Inflammatory macrophage treated with lipopolysaccharide for 1 hour (primary cell): ENCODE measurements around the gene EMILIN3.

Experiments used
- DNase-seq, 2 donors: peaks; one replicate each; pipeline ENCODE4 v3.0.0-alpha.2; 2020 to 2022

Gene EMILIN3

DNA sequence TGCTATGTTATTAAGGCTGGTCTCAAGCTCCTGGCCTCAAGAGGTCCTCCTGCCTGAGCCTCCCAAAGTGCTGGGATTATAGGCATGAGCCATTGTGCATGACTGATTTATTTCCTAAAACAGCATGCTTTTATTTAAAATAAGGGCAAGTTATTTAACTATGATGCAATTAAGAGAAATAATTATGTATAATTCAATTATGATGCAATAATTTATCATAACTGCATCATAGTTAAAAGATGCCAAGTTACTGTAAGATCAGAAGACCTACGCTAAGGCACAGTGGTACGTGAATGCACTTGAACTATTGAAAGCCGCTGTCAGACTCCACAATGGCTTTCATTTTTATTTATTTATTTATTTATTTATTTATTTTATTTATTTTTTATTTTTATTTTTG, 24.3 kb upstream of the EMILIN3 start:
- DNase-seq: no peak

DNA sequence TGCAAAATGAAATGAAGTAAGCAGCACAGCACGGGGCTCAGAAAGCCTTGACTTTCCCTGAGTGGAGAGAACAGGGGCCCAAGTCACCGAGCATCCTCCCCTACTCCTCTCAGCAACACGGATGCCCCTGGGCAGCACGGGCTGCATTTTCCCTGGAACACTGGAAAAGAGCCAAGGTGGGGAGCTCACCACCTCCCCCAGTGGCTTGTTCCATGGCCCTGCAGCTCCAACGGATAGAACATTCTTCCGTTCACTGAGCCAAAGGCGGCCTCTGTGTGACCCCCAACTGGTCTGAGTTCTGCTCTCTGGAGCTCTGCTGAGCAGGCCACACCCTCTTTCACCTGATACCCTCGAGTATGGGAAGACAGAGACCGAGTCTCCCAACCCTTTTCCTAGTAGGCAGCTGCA, 20.8 kb upstream of the EMILIN3 start:
- no peak for DNase-seq

DNA sequence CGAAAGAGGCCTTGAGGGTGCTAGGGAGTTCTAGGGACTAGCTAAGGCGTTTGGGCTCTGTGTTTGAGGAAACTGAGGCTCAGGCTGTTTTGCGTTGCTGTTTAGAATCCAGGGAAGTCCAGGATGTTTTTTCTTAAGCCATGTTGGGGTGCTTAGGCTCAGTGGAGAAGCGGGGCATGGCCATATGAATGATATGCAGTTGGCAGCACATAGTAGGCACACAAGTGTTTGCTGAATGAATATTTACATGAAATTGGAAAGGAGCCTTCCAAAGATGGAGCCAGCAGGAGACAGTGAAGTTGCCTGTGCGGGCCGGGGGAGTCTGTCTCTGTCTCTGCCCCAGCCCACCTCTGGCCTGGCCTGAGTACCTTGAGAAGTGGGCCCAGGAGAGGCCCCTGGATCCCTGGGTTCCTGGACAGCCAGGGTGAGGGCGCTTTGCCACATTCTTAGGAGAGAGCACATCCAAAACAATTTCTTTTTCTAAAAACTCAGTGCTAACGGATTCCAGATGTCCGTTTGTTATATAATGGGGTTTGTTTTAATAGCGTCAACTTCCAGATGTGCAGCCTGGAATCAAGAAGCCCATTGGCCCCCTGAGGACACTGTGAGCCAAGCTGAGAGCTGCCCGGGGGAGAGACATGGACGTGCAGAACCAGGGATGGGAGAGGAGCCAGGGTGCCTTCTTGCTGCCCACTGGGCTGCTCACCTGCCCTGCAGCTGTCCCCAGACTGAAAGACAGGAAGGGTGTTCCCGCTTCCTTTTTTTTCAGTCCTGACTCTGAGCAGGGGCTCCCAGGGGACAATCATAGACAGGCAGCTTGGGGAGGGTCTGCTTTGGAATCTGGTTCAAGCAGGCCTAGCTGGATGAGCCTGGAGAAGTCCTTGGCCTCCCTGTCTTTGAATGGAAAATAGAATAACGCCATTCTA, 20.1 kb upstream of the EMILIN3 start:
- DNase-seq: no peak

DNA sequence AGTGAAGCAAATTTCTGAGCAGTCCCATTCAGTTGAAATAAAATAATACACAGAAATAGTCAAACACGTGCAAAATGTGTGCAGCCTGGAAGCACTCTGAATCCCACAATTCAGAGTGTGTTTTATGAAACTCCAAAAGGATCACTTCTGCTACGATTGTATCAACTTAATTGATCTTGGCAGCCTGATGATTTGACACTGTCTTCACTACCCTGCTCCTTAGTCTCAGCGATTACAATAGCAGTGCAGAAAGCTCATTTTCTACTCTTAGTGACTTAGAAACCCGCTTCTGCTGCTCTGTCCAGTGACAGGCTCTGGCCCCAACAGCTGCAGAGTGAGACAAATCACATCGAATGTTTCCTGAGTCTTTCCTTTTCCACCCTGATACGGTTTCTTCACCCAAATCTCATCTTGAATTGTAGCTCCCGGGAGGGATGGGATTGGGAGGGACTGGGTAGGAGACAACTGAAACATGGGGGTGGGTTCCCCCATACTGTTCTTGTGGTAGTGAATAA, 16.2 kb upstream of the EMILIN3 start:
- no peak for DNase-seq

DNA sequence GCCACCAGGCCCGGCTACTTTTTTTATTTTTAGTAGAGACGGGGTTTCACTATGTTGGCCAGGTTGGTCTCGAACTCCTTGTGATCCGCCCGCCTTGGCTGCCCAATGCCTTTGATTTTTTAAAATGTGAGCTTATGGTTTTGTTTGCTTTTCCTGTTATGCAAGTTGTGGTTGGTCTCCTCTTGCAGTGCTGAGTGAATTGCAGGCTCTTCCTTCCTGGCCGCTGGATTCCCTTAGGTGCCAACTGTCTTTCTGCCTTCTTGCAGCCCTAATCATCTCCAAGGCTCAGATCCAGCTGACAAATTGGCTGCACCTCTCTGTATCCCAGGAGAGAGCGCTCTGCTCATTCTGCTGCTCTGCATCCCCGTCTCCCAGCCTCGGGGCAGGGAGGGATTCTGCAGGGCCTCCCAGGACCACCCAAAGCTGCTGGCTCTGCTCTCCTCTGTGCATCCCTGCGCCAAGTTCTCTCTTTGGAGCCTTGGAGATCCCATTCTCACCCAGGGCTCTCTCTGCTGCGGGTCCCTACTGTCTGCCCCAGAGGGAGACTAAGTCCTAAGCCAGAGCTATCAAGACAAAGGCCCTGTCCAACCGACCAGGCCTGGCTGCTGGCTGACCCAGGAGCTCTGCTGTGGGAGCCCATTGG, 14.1 kb upstream of the EMILIN3 start:
- DNase-seq: no peak

DNA sequence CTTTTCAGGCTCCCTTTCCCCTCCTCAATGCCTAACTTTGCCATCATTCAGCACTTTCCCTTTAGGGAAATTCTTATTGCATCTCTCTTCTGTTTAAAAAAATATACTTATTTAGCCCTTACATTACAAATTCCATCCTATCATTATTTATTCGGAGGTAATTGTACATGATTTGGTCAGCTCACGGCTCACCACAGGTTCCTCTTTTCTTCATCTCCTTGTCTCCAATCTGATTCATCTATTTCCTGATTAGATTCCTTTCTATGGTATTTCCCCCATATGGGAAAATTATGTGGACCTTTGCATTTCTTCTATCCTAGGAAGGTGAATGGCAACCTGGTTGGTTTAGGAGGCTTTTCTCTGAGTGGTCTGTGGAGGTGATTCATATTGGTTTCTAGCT, 12.9 kb upstream of the EMILIN3 start:
- no peak for DNase-seq

DNA sequence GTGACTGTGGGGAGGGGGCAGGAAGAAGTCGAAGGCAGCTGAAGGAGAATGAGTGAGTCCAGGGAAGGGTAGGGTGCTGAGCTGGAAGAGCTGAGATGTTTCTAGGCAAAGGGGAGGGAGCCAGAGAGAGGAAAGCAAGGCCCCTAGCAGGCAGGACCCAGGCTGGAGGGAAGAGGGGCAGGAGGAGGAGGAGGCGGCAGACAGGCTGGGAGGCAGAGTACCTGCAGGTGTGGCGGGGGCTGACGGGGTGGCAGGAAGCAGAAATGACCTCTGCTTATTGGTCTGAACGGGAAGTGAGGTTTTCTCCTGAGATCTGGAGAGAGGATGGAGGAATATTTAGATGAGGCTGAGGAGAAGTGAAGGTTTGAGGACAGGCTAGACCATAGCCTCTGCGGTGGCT, 10.7 kb upstream of the EMILIN3 start:
- no peak for DNase-seq

DNA sequence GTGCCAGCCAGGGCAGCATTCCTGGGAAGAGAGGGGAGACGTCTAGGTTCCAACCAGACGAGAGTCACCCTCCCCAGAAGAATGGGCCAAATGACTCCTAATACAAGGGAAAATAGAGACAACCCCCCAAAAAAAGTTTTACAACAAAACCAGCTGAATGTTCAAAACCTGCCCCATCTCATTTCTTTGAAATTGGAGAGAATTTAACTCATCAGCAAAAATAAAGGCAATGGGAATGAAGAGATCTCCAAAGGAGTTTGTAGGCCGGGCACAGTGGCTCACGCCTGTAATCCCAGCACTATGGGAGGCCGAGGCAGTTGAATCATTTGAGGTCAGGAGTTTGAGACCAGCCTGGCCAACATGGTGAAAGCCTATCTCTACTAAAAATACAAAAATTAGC, 9.7 kb upstream of the EMILIN3 start:
- DNase-seq: no peak

DNA sequence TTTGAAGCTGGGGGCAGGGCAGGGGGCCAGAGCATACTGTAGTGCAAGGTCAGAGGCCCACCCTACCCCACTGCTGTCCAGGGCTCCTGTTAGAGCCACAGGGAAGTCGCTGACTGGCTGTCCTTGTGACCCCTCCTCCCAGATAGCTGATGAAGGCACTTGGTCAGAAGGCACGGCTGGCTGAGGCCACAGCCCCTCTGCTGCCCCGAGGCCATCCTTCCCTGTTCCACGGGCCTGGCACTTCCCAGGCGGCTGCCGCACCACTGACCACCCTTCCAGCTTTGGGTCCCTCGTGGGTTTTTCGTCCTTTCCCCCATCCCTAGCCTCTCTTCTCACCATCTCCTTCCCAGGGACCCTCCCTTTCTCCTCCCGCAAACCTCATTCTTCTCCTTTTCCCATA, 9.2 kb upstream of the EMILIN3 start:
- DNase-seq: no peak

DNA sequence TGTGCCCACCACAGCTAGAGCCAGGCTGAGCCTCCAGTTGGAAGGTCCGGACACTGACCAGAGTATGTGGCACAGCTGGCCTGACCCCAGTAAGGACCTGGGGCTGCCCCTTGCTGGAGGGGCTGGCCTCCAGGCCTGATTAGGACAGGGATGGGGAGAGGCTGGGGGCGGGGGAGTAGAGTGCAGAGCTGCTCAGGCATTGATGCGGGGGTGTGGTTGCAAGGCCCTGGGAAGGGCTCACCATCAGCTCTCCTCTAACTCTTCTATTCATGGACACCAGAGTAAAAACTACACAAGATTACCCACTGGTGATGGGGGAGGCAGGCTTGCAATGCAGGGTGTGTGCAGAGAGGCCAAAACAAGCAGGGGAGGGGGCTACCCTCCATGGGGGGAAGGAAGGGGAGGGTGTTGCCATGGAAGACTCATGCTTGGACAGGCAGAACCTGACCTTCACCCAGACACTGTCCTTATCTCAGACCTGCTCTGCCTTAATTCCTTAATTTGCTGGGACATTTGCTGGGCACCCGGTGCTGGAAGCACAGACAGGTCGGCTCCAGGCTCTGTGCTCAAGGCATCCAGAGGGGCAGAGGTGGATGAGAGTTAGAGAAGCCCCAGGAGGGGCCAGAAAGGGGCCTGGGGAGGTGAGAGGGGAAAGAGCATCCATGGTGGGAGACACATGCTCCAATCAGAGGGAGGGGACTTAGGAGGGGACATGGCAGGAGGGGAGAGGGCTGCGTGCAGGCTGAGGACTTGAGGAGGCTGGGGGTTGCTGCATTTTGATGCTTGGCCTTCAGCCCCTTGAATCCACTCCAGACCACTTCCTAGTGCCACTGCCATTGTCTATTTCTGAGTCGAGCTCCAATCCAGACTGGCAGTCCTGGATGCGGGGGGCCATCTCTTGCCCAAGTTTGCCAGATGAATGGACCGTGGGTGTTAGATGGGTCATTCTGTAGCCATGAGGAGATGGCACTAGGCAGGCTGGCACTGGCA, 7.6 kb upstream of the EMILIN3 start:
- no peak for DNase-seq

DNA sequence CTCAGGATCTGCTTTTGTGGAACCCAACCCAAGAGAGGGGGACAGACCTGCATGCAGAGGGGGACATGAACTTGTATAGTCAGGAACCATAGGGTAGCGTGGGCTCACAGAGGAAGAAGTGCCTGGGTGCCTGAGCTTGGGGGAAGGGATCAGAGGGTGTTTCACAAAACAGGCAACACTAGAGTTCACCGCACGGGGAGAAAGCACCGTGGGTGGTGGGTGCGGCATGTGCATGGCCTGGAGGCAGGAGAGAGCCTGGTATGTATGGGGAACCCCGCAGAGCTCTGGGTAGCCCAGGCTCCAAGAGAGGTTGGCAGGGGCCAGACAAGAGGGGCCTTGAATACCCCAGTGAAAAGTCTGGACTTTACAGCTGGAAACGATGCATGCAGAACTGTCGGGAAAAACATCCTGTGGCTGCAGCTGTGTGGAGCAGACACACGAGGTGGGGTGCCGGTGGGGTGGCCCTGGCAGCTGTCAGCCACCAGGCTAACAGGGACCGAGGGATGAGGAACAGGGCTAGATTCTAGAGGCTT, 6.7 kb upstream of the EMILIN3 start:
- peak; percentile 25 to 55 for DNase-seq

DNA sequence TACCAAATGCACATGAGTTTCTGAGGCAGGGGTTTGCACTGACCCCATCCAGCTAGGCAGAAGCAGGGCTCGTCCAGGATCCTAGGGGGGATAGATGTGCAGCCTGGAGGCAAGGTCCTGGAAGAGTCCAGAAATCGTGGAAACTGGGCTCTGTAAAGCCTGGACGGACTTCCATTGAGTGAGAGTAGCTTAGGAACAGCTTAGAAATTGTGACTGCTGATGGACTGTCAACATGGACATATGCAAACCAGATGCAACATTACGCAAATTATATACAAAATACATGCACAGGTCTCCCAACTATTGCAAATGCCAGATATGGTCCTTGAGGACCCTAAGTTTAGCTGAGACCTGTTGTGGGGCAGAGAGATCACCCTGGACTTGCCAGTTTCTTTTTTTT, 4.8 kb upstream of the EMILIN3 start:
- no peak for DNase-seq

DNA sequence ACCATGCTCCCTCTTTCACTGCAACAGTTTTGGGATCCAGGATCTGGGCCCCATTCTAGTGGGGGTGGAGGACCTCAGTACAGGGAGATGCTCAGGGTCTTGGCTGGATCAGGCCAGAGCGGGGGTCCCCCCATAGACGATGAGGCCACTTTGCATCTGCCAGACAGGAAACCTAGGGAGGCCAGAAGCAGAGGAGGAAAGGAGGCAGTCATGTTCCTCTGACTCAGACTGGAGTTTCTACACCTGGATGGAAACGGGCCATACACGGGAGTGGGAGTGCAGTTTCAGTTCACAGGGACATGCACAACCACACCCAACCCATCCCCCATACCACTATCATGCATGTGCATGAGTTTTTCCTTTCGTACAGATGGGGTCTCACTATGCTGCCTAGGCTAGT, 3.6 kb upstream of the EMILIN3 start:
- DNase-seq: no peak

DNA sequence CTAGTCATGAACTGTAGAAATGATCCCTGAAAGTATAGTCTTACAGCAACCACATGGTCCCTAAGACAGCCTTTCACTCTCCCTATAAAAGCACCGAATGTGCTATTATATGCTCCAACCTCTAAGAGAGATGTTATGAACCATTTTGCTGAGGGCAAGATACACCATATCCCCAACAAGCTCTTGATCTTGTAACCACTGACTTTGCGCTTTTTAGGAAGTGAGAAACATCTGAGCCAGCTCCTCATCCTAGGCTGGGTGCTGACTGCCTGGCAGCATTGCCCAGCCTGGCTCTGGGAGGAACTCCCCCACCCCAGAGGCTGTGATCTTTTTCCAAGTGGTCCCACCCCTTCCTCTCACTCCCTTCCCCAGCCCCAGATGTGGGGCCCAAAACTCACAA, 3.1 kb upstream of the EMILIN3 start:
- no peak for DNase-seq

DNA sequence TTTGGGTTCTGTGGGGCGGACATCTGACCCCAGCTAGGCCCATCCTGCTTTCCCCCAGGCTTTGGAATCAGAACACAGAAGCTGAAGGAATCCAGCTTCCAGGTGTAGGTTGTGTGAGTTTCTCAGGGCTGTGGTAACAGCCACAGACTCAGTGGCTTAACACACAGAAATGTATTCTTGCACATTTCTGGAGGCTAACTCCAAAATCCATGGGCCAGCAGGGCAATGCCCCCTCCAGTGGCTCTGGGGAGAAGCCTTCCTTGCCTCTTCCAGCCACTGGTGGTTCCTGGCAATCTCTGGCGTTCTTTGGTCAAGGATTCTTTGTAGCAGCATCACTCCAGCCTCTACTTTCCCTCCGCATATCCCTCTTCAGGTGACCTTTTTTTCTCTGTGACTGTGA, 1.3 kb upstream of the EMILIN3 start:
- DNase-seq: no peak

DNA sequence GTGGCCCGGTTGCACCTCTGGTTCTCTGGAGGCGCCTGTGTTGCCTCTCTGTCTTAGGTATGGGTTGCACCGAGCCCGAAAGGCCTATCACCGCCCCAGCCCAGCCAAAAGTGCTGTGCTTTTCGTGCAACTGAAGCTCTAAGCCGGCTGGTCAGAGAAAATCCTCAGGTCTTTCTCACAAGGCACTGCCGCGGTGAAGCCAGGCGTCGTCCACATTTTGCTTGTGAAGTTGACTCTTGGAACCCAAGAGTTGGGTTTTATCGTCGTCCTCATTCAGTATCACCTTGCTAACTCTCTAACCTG, 726 bp upstream of the EMILIN3 start:
- no peak for DNase-seq

DNA sequence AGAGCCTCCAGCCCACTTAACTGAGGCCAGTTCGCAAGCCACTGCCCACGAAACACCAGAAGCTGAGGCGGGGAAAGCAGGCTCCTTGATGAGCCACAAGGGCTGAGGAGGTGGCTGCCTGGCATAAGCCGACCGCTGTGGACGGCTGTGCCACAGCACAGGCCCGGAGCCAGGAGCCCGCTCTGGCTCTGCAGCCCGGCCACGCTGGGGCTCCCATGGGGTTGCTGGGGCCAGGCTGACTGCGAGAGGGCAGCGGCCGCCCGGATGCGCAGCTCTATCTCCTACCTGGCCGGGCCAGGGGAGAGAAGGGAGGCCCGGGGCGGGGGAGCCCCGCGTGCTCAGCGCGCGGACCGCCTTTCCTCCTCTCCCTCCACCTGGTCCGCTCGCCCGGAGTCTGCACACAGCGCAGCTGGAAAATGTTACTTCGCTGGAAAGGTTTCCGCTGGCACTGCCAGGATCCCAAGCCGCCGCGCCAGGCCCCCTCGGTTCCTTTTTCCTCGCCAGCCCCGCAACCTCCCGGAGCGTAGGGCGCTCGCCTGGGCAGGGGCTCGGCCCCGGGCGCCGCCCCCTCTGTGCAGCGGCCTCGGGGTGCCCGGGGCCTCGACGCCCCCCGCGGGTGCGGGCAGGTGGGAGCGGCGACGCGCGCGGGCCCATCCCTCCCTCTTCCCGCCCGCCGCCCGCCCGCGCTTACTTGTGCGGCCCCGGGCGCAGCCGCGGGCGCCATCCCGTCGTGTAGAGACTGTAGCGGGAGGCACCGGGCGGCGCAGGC, 657 bp downstream of the EMILIN3 start:
- DNase-seq: no peak

DNA sequence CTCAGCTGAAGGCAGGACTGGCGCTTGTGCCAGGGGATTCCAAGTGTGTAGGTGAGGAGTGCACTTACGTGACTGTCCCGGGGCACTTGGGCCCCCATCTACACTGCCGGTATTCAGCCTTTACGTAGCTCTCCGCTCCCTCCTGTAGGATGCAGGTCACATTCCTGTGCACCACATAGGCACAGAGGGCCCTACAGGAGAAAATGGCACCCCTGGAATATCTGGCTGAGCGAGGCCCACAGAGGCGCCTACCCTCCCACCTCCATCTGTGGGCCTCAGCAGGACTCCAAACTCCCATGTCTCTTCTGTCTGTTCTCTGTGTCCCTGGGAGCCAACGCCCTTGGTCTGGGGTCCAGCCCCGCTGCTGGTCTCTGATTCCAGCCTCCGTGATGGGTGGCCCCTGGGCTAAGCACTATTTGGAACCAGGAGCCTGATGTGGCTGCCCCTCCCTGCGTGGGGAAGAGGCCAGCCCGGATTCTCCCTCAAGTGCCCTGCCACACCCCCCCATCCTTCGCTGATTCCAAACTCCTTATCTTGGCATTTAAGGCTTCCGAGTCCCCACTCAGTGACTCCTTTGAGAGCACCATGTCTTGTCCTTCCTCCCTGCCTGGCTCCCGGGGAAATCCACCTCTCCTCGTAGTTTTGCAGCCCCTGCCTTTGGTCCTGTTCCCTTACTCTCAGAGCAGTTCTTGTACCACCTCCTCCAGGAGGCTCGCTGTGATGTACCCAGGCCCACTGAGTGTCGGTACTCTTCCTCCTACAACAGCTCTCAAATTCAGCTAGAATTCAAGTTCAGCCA, 1.5 kb downstream of the EMILIN3 start:
- DNase-seq: no peak

DNA sequence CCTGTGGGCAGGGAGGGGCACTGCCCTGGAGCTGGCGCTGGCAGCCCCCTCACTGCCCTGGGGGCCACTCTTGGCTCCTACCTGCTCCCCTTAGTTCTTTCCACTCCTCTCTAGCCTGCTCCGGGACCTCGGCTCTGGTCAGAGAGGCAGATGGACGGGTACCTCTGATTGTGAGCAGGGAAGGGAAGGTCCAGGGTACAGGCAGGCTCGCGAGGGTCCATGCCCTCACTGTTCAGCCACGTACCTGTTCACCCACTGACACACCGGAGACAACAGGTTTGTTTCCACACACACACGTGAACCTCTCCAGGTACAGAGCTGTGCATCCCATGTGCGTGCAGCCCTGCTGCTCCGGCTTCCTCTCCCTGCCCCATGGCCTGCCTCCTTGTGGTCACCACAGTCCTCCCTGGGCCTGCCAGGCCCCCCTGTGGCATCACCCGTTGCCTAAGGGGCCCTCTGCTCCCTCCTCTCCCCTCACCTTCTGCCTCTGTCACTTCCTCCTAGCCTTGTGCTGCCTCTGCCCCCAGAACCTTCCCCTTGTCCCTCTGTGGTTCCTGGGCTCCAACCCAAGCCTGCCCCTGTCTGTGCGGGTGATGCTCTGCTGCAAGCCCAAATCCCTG, 2.3 kb downstream of the EMILIN3 start:
- DNase-seq: no peak

DNA sequence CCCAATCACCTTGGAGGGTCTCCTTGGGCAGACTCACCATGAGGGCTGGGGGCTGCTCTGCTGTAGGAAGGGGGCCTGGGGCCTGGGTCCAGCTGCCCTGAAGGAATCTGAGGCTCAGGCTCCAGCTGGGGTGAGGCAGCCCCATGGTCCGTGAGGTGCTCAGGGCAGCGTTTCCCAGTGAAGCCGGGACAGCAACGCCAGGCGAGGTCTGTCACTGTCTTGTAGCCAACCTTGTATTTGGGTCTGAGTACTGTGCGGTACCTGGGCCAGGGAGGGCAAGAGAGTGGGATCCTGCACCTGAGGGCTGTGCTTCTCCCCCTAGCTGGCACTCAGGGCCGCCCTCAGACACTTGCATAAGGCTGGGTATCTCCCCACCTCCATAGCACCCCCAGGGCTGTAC, 3.0 kb downstream of the EMILIN3 start:
- DNase-seq: no peak

DNA sequence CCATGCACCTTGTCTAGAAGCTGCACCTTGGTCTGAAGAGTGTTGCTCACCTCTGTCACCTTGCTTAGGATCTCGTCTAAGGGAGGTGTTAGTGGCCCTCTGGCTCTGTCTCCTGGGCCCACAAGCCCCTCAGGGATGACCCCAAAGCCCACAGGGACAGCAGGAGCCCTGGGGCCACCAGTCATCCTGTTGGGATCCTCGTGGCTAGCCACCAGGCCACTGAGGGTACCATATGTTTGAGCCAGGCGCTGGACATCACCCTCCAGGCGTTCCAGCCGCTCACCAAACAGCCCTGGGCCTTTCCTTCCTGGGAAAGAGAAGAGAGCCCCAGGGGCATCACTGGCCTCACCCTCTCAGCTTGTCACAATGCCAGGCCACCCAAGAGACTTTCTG, 3.9 kb downstream of the EMILIN3 start:
- no peak for DNase-seq
